WERI-Rb-1 (cell line): ENCODE measurements around the gene ARHGAP21.

Experiments
- DNase-seq: peaks from one replicate; pipeline ENCODE4 v3.0.0-alpha.2; 2020
- H3K27ac ChIP-seq: fragments of 250-450 bp; sonication (Bioruptor Pico); 2 replicates; pipeline ENCODE4 v1.5.1; 2020; ENCODE audit warnings: mild to moderate bottlenecking, moderate library complexity
- H3K27me3 ChIP-seq: fragments of 250-450 bp; sonication (Bioruptor Pico); 2 replicates; pipeline ENCODE4 v1.5.1; 2021; ENCODE audit warnings: mild to moderate bottlenecking, low read depth, moderate library complexity; ENCODE audit not compliant: insufficient read depth, severe bottlenecking
- H3K36me3 ChIP-seq: fragments of 250-450 bp; sonication (Bioruptor Pico); 2 replicates; pipeline ENCODE4 v1.5.1; 2020; ENCODE audit warnings: mild to moderate bottlenecking, moderate library complexity
- H3K4me3 ChIP-seq: 2 replicates; pipeline ENCODE4 v1.5.1; 2011; ENCODE audit warnings: low read depth, mild to moderate bottlenecking, control low read depth, low read length
- H3K9me3 ChIP-seq: fragments of 250-450 bp; sonication (Bioruptor Pico); 2 replicates; pipeline ENCODE4 v1.5.1; 2021; ENCODE audit warnings: mild to moderate bottlenecking, moderate library complexity; ENCODE audit not compliant: severe bottlenecking
- CTCF ChIP-seq: IDR thresholded peaks from 2 replicates; pipeline ENCODE4 v1.5.1; 2011; ENCODE audit warnings: low read depth, mild to moderate bottlenecking, control low read depth, inconsistent platforms, low read length

Gene ARHGAP21

GRCh38 chr10:24711465-24711864 is 12.2 kb downstream of the ARHGAP21 start:
- Histone ChIP-seq H3K36me3 (no peaks in the 10 kb centered on the region), H3K4me3 (no peak overlapping the region), H3K27me3 (no peaks in the 10 kb centered on the region), H3K9me3 (no peaks in the 10 kb centered on the region), H3K27ac (no peak overlapping the region)
- DNase-seq, result no peak
- no peak for TF ChIP-seq CTCF

GRCh38 chr10:24708081-24708480 is 15.6 kb downstream of the ARHGAP21 start:
- H3K9me3 ChIP-seq, result no peaks in the 10 kb centered on the region
- no peak overlapping the region for H3K4me3 ChIP-seq
- no peak overlapping the region for H3K27ac ChIP-seq
- TF ChIP-seq CTCF, result no peak
- H3K36me3 ChIP-seq, result no peaks in the 10 kb centered on the region
- H3K27me3 ChIP-seq, result no peaks in the 10 kb centered on the region
- no peak for DNase-seq

DNA sequence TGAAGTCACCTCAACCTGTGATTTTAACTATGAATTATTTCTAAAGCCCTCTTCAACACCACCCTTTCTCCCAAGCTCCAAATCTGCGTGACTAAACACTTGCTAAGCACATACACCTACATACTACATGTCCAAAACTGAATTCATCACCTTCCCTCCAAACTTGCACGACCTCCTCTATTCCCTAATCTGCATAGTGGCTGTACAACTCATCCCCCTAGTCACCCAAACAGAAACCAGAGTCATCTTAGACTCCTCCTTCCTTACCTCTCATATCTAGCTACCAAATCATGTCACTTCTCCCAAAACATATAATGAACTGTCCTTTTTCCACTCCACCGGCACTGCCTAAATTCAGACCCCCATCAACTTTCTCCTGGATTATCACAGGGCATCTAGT is 16.2 kb downstream of the ARHGAP21 start:
- no peak for DNase-seq
- Histone ChIP-seq H3K9me3 (no peaks in the 10 kb centered on the region), H3K27me3 (no peaks in the 10 kb centered on the region), H3K27ac (no peak overlapping the region), H3K4me3 (no peak overlapping the region), H3K36me3 (no peaks in the 10 kb centered on the region)
- no peak for TF ChIP-seq CTCF

DNA sequence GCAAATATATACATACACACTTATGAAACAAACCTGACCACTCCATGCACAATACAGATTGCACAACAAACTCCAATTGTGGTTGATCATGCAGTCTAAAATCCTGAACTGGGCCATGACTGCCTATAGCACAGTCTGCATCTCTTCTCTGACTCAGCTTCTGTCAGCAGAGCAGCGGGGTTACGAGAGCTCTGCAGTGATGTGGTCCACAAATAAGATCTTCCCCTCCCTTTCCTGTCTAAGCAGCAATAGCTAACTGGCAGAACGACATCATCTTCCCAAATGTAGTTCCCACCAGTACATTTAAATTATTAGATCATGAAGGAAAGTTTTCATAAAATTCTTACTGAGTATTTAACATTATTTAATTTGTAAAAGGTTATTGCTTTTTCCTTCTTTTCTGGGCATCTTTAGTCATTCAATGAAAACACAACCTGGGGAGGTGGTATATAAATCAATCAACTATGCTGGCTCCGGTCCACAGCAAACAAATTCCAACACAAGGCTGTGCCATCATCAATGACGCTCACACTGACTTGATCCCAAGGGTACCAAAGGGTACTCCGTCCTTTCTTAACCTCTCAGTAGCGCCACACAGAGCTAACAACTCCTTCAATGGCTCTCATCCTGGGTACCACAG is 17.1 kb downstream of the ARHGAP21 start:
- Histone ChIP-seq H3K36me3 (no peaks in the 10 kb centered on the region), H3K9me3 (no peaks in the 10 kb centered on the region), H3K4me3 (no peak overlapping the region), H3K27ac (no peak overlapping the region), H3K27me3 (no peaks in the 10 kb centered on the region)
- no peak for DNase-seq
- no peak for TF ChIP-seq CTCF

DNA sequence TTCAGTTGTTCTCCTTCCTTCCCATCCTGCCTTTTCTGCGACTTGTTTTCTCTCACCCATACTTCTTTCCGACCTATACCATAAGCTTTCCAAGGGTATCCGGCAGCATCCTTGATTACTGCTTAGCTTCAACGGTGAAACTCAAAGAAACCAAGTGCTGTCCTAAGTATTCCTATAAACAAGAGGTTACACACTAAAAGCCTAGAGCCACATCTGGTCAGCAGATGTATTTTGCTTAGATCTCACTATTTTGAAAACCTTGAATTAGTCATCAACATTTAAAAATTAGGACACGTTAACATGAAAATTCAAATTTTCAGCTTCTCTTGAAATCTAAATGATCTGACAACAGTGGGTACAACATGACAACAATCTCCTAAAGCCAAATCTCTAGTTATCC is 20.0 kb downstream of the ARHGAP21 start:
- TF ChIP-seq CTCF, result no peak
- H3K4me3 ChIP-seq, result no peak overlapping the region
- H3K9me3 ChIP-seq, result no peaks in the 10 kb centered on the region
- H3K27ac ChIP-seq, result no peak overlapping the region
- H3K27me3 ChIP-seq, result no peaks in the 10 kb centered on the region
- DNase-seq, result no peak
- no peaks in the 10 kb centered on the region for H3K36me3 ChIP-seq

DNA sequence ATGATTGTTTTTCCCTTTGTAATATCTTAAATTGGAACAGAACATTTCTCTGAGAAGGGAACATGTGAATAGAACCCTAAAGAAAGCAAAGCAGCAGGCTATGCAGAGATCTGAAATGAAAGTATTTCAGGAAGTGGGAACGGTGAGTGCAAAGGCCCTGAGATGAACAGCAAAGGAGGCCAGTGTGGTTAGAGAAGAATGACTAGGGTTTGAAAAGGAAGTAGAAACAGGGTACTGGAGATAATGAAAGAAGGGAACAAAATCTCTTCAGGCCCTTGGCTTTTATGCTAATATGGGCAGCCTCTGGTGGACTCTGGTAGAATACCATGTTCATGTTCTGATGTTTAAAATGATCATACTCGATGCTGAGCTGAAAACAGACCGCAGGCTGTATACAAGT is 22.2 kb downstream of the ARHGAP21 start:
- Histone ChIP-seq H3K4me3 (no peak overlapping the region), H3K27me3 (no peaks in the 10 kb centered on the region), H3K36me3 (no peaks in the 10 kb centered on the region), H3K9me3 (no peaks in the 10 kb centered on the region), H3K27ac (no peak overlapping the region)
- no peak for DNase-seq
- no peak for TF ChIP-seq CTCF
